ENCODE results near the gene TMCO2.

TMCO2 gene

DNA sequence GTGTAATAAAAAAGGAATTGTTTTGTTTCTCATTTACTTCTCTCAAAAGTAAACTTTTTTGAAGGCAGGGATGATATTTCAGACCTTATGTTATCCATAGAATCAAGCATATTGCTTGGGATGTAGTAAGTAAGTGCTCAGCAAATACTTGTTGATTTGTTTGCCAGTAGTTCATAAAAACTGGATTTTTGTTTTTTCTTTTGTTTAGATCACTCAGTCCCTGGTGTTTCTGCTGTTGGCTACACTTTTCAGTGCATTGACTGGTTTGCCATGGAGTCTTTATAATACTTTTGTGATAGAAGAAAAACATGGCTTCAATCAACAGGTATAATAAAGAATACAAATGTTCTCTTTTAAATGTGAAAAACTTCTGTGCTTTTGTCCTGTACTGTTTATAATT lies 20.5 kb downstream of the TMCO2 start:
- no peak for TF ChIP-seq ZFX (IDR thresholded peaks at IDR 0.05)
- TF ChIP-seq, protein P1, sequence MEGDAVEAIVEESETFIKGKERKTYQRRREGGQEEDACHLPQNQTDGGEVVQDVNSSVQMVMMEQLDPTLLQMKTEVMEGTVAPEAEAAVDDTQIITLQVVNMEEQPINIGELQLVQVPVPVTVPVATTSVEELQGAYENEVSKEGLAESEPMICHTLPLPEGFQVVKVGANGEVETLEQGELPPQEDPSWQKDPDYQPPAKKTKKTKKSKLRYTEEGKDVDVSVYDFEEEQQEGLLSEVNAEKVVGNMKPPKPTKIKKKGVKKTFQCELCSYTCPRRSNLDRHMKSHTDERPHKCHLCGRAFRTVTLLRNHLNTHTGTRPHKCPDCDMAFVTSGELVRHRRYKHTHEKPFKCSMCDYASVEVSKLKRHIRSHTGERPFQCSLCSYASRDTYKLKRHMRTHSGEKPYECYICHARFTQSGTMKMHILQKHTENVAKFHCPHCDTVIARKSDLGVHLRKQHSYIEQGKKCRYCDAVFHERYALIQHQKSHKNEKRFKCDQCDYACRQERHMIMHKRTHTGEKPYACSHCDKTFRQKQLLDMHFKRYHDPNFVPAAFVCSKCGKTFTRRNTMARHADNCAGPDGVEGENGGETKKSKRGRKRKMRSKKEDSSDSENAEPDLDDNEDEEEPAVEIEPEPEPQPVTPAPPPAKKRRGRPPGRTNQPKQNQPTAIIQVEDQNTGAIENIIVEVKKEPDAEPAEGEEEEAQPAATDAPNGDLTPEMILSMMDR (conservative IDR thresholded peaks at IDR 0.05) = no peak
- no peak overlapping the region; the same call in 1 of the 2 replicates for H3K27ac ChIP-seq

DNA sequence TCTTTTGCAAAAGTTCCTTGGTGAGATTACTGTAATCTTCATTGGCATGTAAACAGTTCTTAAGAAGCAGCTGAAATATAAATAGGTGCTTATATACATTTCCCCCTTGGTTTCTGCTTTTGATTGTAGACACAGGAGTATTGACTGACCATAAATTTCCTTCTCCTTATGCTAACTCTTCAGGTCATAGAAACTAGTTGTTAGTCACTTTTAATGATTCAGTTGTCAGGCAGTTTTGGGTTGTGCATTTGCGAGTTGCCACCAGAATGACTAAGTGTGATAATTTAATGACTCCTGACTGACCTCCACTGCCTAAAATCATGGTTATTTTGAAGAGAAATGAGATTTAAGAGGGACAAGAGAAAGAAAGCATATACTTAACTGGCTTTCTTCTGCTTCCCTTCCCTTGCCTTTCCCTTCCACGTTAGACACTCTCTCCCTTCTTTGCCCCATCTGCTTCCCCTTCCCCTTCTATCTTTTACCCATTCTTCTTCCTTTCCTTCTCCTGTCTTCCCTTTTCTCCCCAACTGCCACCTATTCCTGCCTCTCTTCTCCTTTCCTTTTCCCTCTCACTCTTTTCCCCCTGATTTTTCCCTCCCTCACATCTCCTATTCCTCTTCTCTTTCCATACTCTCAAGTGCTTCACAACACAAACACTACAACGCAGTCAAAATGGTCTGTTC lies 22.6 kb downstream of the TMCO2 start:
- TF ChIP-seq ZFX (IDR thresholded peaks at IDR 0.05) = no peak
- TF ChIP-seq, protein P1 (conservative IDR thresholded peaks at IDR 0.05) = no peak
- H3K27ac ChIP-seq = no peak overlapping the region

DNA sequence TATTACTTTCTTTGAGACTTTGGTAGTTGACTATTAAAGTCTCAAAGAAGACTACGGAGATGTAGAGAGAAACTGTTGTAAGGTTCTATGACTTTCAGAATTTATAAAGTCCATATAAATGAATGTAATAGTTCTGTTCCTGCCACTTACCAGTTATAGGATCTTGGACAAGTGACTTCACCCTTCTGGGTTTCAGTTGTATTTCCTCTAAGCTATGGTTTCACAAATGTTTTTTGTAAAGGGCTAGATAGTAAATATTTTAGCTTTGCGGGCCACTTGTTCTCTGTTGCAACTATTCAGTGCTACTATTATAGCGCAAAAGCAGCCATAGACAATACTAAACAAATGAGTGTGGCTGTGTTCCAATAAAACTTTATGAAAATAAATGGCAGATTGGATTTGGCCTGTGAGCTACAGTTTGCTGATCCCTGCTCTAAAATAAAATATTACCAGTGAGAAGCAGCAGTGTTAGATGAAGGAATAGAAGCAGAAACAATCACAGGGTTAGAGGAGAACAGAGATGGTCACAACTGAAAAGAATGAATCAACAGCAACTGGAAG lies 25.0 kb downstream of the TMCO2 start:
- H3K27ac ChIP-seq = no peak overlapping the region
- TF ChIP-seq ZFX (IDR thresholded peaks at IDR 0.05) = no peak
- TF ChIP-seq, protein P1 (conservative IDR thresholded peaks at IDR 0.05) = no peak

DNA sequence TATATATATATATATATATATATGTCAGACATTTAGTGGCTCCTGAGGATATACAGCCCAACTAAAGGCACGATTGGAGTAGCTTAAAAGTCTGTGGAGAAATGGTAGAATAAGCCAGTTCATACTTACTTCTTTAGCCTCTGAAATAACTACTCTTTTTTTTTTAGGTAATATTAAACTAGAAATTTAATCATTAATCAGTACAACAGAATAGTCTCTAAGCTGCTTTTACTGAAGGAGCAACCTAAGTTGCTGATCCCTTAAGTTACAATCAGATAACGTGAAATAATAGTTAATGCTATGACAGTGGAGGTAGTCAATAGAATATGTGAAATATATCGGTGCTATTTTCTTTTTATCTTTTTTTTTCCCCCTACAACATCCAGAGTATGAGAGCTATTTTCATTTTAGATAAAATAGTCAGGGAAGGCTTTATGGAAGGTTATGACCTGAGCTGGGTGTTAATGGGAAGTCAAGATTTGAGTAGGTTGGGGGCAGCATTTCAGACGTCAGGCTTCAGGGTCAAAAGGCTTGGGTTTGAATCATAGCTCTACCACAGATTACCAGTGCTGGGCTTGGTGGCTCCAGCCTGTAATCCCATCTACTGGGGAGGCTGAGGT lies 25.9 kb downstream of the TMCO2 start:
- H3K27ac ChIP-seq = no peak overlapping the region
- TF ChIP-seq, protein P1 (conservative IDR thresholded peaks at IDR 0.05) = no peak
- no peak for TF ChIP-seq ZFX (IDR thresholded peaks at IDR 0.05)

DNA sequence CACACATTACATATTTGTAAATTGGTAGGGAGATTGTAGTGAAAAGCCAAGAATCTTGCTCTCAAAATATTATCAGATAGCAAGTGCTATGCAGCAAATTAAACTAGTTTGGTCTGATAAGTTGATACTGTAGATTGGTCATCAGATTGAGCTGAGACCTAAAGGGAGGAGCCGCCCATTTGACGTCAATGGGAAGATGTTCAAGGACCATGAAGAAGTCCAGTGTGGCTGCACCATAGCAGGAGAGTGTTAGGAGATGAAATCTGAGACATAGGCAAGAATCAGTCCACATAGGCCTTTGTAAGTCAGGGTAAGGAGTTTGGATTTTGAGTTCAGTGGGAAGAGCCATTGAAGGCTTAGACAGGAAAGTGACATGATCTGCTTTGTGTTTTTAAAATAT lies 26.6 kb downstream of the TMCO2 start:
- TF ChIP-seq ZFX (IDR thresholded peaks at IDR 0.05) = no peak
- TF ChIP-seq, protein P1 (conservative IDR thresholded peaks at IDR 0.05) = no peak
- H3K27ac ChIP-seq = no peak overlapping the region

DNA sequence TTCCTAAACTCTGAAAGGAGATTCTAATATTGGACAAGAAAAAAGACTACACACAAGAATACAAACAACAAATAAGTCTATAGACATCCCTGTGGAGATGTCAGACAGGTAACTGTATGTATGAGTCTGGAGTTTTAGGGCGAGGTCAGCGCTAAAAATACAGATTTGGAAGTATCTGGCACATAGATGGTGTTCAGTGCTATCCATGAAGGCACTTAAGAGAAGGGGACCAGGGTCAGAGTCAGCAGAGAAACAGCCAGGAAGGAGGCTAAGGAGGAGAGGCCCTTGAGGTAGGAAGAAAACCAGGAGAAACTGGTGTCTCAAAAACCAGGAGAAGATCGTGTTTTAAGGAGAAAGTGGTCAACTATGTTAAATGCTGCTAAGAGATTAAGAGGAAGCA lies 28.4 kb downstream of the TMCO2 start:
- H3K27ac ChIP-seq = no peak overlapping the region
- TF ChIP-seq, protein P1 (conservative IDR thresholded peaks at IDR 0.05) = no peak
- TF ChIP-seq ZFX (IDR thresholded peaks at IDR 0.05) = no peak

DNA sequence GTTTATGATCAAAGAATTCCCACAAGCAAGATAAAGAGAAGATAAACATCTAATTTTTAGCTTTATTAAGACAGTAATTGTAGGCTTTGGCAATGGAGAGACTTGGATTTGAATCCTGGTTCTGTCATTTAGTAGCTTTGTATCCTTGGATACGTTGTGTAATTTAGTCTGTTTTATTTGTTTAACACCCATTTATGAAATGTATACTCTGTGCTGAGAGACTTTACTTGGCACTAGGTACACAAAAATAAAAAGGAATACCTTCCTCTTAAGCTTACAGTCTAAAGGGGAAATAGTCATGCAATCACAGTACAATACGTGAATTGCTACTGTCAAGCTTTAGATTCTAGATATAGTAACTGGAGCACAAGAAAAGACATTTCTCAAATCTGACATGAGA lies 34.1 kb downstream of the TMCO2 start:
- TF ChIP-seq, protein P1 (conservative IDR thresholded peaks at IDR 0.05) = no peak
- TF ChIP-seq ZFX (IDR thresholded peaks at IDR 0.05) = no peak
- H3K27ac ChIP-seq = no peak overlapping the region; the same call in 1 of the 2 replicates
